ENCODE results near the gene ADAMTS2. TPM values are rescaled to one million over a fixed set of nuclear protein-coding genes. Genes with fewer than 3 reads are reported as not detected.
"Not testable (repeated sequence)": the region's sequence is repeated elsewhere in the genome, so short reads cannot be mapped to it uniquely, and the experiment has no call there.

The ADAMTS2 gene
- total RNA-seq, 1 experiment from 2014 or later: 0.60 TPM

DNA sequence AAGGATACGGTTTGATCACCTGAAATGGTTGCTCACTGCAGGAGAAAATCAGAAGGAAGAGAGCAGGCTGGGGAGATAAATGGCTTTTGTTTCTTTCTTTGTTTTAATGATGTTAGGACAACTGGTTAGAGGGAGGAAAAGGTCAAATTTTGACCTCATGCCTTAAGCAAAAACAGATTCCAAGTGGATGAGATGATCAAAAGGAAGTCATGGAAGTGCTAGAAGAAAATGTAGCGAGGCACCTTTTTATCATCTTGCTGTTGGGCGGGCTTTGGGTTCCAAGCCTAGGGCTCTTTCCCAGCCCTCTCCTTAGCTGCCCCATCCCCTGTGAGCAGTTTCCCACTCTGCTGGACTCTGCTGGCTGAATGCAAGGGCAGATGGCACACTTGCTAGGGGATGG lies 127.9 kb downstream of the ADAMTS2 start:
- peak; percentile 4 for DNase-seq (ENCODE audit: low read depth)

DNA sequence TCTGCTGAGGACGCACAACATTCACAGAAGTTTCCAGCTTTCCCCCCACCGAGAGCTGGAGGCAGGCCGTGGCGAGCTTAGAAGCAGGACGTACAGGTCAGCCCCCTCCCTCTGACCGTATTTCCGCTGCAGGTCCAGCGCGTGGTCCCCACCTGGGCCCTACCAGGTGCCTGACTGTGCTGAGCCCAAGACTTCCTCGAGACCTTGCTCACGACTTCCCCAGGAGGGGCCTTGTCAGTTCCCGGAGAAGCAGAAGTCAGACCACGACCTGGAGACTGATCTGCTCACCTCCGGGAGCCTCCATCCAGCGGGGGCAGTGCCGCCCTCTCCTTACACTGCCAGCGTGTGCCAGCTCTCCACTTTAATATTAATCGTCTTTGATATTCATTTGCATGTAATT lies 128.9 kb downstream of the ADAMTS2 start:
- DNase-seq (ENCODE audit: low read depth): not testable (repeated sequence)

DNA sequence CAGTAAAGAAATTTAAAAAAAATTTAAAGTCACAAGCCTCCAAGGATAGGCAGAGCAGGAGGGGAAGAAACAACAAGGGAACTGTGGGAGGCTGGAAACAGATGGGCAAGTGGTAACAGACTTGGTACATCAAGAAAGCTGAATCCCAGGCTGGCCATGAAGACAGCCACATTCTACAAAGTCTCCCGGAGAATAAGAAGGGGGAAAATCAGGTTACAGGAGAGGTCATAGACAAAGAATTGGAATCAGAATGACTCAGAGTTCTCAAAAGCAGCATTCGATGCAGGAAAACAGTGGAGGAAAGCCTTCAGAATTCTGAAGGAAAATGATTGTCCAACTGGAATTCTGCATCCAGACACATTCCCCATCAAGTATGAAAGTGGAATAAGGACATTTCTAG lies 129.7 kb downstream of the ADAMTS2 start:
- DNase-seq (ENCODE audit: low read depth): no peak

DNA sequence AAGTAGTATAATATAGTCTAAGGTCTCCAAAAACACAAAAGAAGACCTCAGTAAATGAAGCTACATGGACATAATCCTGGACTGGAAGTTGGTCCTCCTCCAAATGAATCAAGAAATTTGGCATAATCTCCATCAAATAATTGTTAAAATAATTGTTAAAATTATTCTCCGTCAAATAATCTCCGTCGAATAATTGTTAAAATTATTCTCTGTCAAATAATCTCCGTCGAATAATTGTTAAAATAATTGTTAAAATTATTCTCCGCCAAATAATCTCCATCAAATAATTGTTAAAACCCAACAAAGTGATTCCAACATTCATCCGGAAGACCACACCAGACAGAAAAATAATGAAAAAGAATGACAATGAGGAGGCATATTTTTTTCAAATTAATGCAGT lies 130.6 kb downstream of the ADAMTS2 start:
- DNase-seq (ENCODE audit: low read depth): no peak

GRCh38 chr5:179212870-179213269 lies 132.4 kb downstream of the ADAMTS2 start:
- no peak for DNase-seq (ENCODE audit: low read depth)

GRCh38 chr5:179211631-179212030 lies 133.6 kb downstream of the ADAMTS2 start:
- no peak for DNase-seq (ENCODE audit: low read depth)

- no peak for DNase-seq (ENCODE audit: low read depth)
Observed at GRCh38 chr5:179211068-179211467, 134.2 kb downstream of the ADAMTS2 start.

DNA sequence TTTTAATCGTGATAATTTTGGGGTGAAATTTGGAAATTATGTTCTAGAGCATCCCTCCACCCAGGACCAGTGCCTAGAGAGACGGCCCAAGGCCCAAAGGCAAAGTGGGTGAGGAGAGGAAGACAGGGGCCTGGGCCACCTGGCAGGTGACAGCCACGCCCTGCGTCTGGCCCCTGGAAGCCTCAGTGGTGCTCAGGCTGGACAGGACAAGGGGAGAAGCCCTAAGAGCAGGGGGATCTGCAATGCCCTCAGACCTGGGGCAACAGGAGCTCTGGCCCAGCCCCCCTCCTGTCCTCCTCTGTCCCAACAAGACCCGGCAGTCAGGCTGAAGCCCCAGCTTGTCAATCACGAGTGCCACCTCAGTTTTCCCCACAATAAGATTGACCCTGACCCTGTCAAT lies 134.8 kb downstream of the ADAMTS2 start:
- DNase-seq (ENCODE audit: low read depth): no peak

- DNase-seq (ENCODE audit: low read depth): peak; percentile 34
Observed at GRCh38 chr5:179209359-179210150, 135.7 kb downstream of the ADAMTS2 start.

- no peak for DNase-seq (ENCODE audit: low read depth)
Observed at GRCh38 chr5:179208706-179209358, 136.4 kb downstream of the ADAMTS2 start.

GRCh38 chr5:179207920-179208705 lies 137.1 kb downstream of the ADAMTS2 start:
- no peak for DNase-seq (ENCODE audit: low read depth)

GRCh38 chr5:179207470-179207869 lies 137.8 kb downstream of the ADAMTS2 start:
- DNase-seq (ENCODE audit: low read depth): no peak

DNA sequence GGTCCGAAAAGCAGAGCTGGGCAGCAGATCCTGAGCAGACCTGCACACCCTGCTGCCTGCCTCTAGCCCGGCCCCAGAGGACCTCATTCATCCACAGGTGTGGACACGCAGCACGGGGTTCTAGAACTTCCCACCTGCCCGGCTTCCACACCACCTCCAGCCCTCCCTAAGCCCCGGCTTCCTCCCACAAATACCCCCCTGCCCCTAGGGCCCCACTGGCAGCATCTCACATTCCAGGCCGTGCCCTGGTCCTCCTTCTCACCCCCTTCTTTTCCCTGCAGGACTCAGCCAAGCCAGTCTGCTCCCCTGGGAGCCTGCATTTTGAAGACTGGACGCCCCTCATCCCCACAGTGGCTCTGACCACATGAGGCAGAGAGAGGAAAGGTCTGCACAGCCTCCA lies 138.9 kb downstream of the ADAMTS2 start:
- DNase-seq (ENCODE audit: low read depth): no peak

GRCh38 chr5:179205277-179205676 lies 140.0 kb downstream of the ADAMTS2 start:
- no peak for DNase-seq (ENCODE audit: low read depth)

DNA sequence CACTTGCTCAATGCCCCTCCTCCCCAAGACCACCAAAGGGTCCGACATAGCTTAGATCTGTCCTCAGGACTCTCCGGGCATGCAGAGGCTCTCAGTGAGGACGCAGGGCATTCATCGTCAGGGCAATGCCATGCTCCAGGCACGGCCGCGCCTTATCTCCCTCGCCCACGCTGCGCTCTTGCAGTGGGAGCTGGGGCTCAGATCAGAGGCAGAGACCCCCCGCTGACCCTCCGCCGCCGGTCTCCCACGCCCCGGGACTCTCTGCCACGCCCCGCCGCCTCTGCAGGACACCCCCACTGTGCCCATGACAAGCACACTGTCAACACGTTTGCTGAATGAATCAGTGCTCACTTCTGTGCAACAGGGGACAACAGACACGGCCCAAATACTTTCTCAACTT lies 140.7 kb downstream of the ADAMTS2 start:
- DNase-seq (ENCODE audit: low read depth): no peak

DNA sequence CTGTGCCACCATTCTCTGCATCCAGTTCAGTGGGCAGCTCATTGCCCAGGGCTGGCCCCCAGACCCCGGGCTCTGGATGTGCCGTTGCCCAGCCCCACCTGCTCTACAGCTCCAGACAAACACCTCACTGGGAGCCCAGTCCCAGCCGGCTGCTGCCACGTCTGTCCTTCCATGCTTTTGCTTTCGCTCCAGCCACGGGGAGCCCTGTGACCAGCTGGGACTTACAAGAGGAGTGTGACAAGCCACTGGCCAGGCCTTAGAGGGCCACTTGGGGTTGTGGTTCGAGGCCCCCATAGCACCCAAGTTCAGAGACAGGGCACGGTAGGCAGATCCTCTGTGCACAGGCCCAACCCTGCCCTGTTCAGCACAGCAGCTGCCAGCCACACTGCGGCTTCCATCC lies 142.0 kb downstream of the ADAMTS2 start:
- DNase-seq (ENCODE audit: low read depth): no peak

DNA sequence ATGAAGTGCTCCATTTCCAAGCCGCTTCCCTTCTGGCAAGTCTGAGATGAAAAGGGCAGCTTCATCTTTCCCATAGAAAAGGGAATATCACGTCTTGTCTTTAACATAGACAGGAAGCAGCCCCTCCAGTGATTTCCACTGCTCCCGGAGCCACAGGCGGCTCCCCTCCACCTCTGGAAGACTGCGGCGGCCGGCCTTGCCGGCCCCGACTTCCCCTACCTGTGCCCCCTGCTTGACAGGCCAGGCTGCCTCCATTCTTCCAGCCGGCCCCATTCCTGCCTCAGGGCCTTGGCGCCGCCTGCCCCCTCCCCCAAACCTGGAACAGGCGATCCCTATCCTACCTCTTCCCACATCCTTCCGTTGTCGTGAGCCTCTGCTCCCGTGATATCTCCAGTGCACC lies 143.3 kb downstream of the ADAMTS2 start:
- no peak for DNase-seq (ENCODE audit: low read depth)

GRCh38 chr5:179199246-179199645 lies 146.0 kb downstream of the ADAMTS2 start:
- no peak for DNase-seq (ENCODE audit: low read depth)

DNA sequence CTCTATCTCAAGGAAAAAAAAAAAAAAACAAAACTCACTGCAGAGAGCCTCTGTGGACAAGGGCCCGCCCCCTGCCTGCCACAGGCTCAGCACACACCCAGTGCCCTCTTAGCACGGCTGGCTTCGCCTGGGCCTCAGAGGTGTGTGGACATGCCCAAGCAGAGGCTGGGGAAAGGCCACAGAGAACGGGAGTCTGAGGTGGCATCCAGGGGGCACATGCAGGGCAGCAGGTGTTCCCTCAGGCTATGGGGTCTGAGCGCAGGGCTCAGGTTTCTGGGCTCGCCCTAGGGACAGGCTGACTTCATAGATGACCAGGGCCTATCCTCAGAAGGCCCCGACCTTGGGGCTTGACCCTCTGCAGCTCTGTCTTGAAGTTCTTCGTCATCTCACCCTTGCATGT lies 146.4 kb downstream of the ADAMTS2 start:
- DNase-seq (ENCODE audit: low read depth): no peak

GRCh38 chr5:179196405-179197079 lies 148.7 kb downstream of the ADAMTS2 start:
- DNase-seq (ENCODE audit: low read depth): no peak

DNA sequence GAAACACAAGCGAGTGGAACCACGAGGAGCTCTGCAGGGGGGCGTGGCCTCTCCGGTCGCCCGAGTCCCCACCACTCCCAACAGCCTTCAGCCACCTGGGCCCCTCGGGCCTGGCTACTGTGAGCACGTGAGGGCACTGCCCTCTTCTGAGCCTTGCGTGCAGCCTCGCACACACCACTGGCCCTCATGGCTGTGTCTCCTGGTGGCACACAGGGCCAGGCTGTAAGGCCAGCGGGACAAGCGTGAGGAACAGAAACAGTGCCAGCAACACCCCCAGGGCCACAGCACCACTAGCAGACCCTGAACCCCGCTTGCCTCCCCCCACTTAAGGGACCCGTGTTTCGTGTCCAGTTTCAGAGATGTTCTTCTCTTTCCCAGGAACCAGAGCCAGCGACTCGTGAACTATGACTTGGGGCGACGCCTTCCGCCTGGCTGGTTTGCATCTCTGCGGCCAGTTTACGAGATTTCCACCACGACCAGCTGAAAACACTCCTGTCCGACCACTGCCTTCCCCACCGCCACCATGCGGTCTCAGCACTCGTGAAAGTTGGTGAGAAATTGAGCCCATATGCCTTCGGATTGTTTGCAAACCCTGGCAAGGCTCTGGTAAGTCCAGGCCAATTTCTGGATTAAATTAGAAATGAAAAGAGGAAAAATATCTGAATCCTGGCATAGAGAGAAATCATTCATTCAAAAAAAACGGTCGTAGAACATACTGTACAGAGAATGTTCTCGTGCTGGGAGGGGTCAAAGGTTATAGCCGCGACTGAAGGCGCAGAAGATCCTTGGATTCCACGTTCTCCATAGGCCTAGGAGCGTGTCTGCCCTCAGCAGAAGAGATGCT lies 149.5 kb downstream of the ADAMTS2 start:
- no peak for DNase-seq (ENCODE audit: low read depth)

All from RPMI7951 (cell line).